ENCODE results near the gene CCR4. TPM values are rescaled to one million over a fixed set of nuclear protein-coding genes. Genes with fewer than 3 reads are reported as not detected.
"Not testable (repeated sequence)": the region's sequence is repeated elsewhere in the genome, so short reads cannot be mapped to it uniquely, and the experiment has no call there.

CCR4 gene
- total and polyA plus RNA-seq, 11 donors, result 0.01 to 1.8 (median 0.32) TPM; not detected in 8

DNA sequence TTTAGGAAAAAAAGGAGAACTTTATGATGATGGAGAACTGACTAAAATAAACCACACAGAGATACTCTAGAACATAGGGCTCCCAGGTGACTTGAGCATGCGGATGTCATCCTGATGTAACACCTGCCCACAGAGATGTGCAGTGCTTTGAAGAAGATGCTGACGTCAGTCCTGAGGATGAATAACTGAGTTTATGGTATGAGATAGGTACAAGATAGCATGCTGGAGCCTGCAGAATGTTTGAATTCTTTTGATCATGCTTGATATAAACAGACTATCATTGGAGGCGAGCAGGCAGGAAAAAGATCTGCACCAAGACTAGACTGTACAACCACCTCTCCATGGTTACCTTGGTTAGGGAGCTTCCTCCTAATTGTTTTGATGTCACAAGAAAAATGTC, 12.4 kb downstream of the CCR4 start:
- TF ChIP-seq POLR2A (IDR thresholded peaks at IDR 0.05), result no peak
- TF ChIP-seq, protein P1, sequence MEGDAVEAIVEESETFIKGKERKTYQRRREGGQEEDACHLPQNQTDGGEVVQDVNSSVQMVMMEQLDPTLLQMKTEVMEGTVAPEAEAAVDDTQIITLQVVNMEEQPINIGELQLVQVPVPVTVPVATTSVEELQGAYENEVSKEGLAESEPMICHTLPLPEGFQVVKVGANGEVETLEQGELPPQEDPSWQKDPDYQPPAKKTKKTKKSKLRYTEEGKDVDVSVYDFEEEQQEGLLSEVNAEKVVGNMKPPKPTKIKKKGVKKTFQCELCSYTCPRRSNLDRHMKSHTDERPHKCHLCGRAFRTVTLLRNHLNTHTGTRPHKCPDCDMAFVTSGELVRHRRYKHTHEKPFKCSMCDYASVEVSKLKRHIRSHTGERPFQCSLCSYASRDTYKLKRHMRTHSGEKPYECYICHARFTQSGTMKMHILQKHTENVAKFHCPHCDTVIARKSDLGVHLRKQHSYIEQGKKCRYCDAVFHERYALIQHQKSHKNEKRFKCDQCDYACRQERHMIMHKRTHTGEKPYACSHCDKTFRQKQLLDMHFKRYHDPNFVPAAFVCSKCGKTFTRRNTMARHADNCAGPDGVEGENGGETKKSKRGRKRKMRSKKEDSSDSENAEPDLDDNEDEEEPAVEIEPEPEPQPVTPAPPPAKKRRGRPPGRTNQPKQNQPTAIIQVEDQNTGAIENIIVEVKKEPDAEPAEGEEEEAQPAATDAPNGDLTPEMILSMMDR (IDR thresholded peaks at IDR 0.05), result no peak
- peaks cover 0 to 6% (median 0%) of the 10 kb centered on the region in 12 donors for H3K4me1 ChIP-seq
- peaks cover 0 to 14% (median 0%) of the 10 kb centered on the region in 12 donors for H3K9me3 ChIP-seq
- WGBS, 4 donors, result 84 to 93% (median 90%) methylated on average over 3 of the region's 3 CpGs
- no peak overlapping the region for H3K27ac ChIP-seq
- H3K4me3 ChIP-seq, result no peak overlapping the region
- DNase-seq, result no peak
- intact Hi-C loops (cut with DNase I), result no loop called here
- H3K27me3 ChIP-seq, result no peaks in the 10 kb centered on the region
- H3K36me3 ChIP-seq, result no peaks in the 10 kb centered on the region
- ATAC-seq, result no peak

DNA sequence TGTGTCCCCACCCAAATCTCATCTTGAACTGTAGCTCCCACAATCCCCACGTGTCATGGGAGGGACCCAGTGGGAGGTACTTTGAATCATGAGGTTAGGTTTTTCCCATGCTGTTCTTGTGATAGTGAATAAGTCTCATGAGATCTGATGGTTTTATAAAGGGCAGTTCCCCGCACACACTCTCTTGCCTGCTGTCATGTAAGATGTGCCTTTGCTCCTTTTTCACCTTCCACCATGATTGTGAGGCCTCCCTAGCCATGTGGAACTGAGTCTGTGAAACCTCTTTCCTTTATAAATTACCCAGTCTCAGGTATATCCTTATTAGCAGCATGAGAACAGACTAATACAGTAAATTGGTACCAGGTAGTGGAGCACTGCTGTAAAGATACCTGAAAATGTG, 13.3 kb downstream of the CCR4 start:
- WGBS, 4 donors, result 79 to 88% (median 84%) methylated on average over 2 of the region's 2 CpGs
- ATAC-seq, result not testable (repeated sequence)

DNA sequence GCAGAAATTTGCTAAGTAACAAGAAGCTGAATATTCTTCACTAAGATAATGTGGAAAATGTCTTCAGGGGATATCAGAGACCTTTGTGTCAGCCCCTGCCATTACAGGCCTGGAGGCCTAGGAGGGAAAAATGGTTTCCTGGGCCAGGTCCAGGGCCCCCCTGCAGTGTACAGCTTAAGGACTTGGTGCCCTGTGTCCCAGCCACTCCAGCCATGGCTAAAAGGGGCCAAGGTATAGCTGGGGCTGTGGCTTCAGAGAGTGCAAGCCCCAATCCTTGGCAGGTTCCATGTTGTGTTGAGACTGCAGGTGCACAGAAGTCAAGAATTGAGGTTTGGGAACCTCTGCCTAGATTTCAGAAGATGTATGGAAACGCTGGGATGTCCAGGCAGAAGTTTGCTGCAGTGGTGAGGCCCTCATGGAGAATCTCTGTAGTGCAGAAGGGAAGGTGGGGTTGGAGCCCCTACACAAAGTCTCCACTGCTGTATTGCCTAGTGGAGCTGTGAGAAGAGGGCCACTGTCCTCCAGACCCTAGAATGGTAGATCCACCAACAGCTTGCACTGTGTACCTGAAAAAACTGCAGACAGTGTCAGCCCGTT, 14.3 kb downstream of the CCR4 start:
- H3K4me1 ChIP-seq; H3K4me3 ChIP-seq; H3K27me3 ChIP-seq; H3K36me3 ChIP-seq; intact Hi-C loops (cut with DNase I); H3K27ac ChIP-seq; DNase-seq; ATAC-seq: not testable (repeated sequence)
- H3K9me3 ChIP-seq, result peaks cover 0 to 14% (median 0%) of the 10 kb centered on the region in 12 donors
- WGBS, 4 donors, result 85 to 100% (median 88%) methylated on average over 2 of the region's 2 CpGs

More for the DNA sequence above, 13.3 kb downstream of the CCR4 start:
- H3K36me3 ChIP-seq; H3K27ac ChIP-seq; DNase-seq; H3K27me3 ChIP-seq; H3K4me1 ChIP-seq; intact Hi-C loops (cut with DNase I); H3K4me3 ChIP-seq: not testable (repeated sequence)
- H3K9me3 ChIP-seq, result peaks cover 0 to 14% (median 0%) of the 10 kb centered on the region in 12 donors

DNA sequence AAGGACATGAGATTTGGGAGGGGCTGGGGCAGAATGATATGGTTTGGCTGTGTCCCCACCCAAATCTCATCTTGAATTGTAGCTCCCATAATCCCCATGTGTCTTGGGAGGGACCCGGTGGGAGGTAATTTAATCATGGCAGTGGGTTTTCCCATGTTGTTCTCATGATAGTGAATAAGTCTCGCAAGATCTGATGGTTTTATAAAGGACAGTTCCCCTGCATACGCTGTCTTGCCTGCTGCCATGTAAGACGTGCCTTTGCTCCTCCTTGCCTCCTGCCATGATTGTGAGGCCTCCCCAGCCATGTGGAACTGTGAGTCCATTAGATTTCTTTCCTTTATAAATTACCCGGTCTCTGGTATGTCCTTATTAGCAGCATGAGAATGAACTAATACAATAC, 15.2 kb downstream of the CCR4 start:
- H3K36me3 ChIP-seq; H3K27ac ChIP-seq; H3K27me3 ChIP-seq; DNase-seq; intact Hi-C loops (cut with DNase I); H3K4me3 ChIP-seq; ATAC-seq; H3K4me1 ChIP-seq: not testable (repeated sequence)
- 75 to 97% (median 87%) methylated on average over 5 of the region's 5 CpGs for WGBS, 4 donors
- H3K9me3 ChIP-seq, result peaks cover 0 to 14% (median 0%) of the 10 kb centered on the region in 12 donors

DNA sequence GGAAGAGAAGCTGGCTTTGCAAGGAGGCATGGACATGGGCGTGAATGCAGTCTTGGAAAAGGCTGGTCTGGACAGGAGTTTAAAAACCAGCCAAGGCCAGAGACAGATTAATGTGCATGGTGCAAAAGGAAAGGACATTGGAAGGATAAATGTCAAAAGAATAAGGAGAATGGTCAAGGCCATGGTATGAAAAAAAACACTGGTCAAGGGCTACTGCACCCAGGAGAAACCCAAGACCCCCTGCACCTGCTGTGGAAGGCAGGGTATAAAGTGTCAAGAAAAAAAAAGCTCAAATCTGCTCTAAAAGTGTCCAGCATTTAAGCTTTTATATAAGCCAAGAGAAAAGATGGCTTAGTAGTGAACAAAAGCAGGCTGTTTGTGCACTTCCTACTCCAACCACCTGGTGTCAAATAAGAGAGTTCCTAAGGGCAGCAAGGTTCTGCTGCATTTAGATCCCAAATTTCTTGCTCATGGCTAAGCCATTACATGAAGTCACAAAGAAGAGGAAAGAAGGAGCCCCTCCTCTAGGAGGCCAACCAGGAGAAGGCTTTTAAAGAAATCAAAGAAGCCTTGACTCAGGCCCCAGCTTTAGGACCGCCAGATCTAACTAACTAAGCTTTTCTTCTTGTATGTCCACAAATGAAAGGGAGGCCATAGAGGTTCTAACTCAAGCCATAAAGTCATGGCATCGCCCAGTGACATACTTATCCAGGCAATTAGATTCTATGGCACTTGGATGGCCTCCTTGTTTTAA, 16.9 kb downstream of the CCR4 start:
- DNase-seq (no peak), ATAC-seq (no peak)
- H3K4me3 ChIP-seq, result no peak overlapping the region
- intact Hi-C loops (cut with DNase I), result no loop called here
- no peaks in the 10 kb centered on the region for H3K4me1 ChIP-seq
- H3K36me3 ChIP-seq, result no peaks in the 10 kb centered on the region
- peaks cover 0 to 14% (median 0%) of the 10 kb centered on the region in 12 donors for H3K9me3 ChIP-seq
- no peak for TF ChIP-seq POLR2A (IDR thresholded peaks at IDR 0.05)
- TF ChIP-seq, protein P1 (IDR thresholded peaks at IDR 0.05), result no peak
- 91 to 96% (median 95%) methylated on average over 3 of the region's 3 CpGs for WGBS, 4 donors
- H3K27me3 ChIP-seq, result no peaks in the 10 kb centered on the region
- H3K27ac ChIP-seq, result no peak overlapping the region

Measured in heart left ventricle (tissue), 16 donors.